Keratinocyte (primary cell): ENCODE data around the gene KCNJ6.

Source experiments
- CTCF ChIP-seq, 3 experiments: IDR thresholded peaks in 1 of 3; conservative IDR thresholded peaks in 1 of 3; optimal IDR thresholded peaks in 1 of 3; 2 replicates in 2 of 3; 3 replicates in 1 of 3; pipeline versions ENCODE3 to v1.5.1; 2011; ENCODE audit warnings: low read length in 3 of 3, mild to moderate bottlenecking in 3 of 3, moderate library complexity in 2 of 3, control low read depth in 1 of 3, inconsistent platforms in 1 of 3; ENCODE audit not compliant: insufficient read depth in 2 of 3; ENCODE audit errors: extremely low read depth in 1 of 3
- EZH2 ChIP-seq: IDR thresholded peaks from one replicate; pipeline ENCODE4 v1.6.1; 2012; ENCODE audit warnings: inconsistent platforms, mild to moderate bottlenecking, low read length, moderate library complexity

- TF ChIP-seq CTCF (optimal IDR thresholded peaks at IDR 0.05 in 1 of 3, IDR thresholded peaks at IDR 0.05 in 1 of 3, conservative IDR thresholded peaks at IDR 0.05 in 1 of 3; ENCODE audit: extremely low read depth in 1 of 3, insufficient read depth in 2 of 3, low read length in 3 of 3), result peak; percentile 89 to 96 (median 93)
- no peak for TF ChIP-seq EZH2
These were observed 204.3 kb downstream of the KCNJ6 start for GRCh38 chr21:37711836-37712568.
